ENCODE results near the gene MRNIP.

The MRNIP gene

DNA sequence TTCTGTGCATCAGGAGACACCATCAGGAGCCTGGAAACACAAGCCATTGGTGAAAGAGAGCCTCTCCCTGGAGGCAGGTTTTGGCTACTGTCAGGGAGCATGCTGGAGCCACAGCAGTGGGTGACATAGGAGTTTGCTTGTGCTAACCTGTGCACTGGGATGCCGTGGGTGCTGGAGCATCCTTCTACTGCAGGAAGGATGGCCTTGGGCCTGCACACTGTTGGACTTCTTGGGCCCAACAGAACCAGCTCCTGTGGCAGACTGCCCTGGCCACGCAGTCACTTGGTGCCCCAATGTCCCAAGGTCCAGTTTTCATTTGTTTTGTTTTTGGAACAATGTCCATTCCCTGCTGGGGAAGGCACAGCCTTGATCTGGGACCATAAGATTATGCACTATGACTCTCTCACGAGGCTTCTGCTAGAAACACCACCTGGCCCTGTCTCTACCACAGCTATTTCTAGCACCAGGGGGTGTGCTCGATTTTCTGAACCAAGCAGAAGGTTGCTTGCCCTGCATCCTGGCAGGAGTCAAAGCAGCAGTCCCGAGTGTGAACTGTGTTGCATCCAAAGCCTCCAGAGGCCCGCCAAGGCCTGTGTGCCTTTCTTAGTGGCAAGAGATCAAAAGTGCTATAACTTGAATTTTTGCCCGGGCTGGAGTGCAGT, 70.3 kb downstream of the MRNIP start:
- DNase-seq, result no peak
